ENCODE results near the gene PRLR. TPM values are rescaled to one million over a fixed set of nuclear protein-coding genes. Genes with fewer than 3 reads are reported as not detected.

PRLR gene
- total RNA-seq, 1 donor from 2014 or later = 0.93 TPM

DNA sequence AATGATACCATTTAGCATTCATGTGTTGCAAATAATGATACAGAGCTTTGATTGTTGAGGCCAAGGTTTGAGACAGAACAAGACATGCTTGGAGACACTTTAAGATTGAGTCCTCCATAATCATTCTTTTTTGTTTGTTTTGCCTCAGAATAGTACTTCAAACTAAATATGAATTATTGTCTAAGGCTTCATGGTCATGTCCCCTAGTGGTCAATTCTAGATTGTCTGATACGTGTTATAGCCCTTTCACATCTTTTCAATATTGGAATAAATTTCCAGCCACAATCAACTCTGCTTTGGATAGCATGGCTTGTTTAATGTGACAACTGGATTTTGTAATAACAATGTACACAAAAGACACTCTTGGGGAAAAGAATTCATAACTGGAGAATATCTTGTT lies 64.2 kb downstream of the PRLR start:
- no peaks in the 10 kb centered on the region for H3K36me3 Mint-ChIP-seq (ENCODE audit: low read depth, unreplicated experiment)

DNA sequence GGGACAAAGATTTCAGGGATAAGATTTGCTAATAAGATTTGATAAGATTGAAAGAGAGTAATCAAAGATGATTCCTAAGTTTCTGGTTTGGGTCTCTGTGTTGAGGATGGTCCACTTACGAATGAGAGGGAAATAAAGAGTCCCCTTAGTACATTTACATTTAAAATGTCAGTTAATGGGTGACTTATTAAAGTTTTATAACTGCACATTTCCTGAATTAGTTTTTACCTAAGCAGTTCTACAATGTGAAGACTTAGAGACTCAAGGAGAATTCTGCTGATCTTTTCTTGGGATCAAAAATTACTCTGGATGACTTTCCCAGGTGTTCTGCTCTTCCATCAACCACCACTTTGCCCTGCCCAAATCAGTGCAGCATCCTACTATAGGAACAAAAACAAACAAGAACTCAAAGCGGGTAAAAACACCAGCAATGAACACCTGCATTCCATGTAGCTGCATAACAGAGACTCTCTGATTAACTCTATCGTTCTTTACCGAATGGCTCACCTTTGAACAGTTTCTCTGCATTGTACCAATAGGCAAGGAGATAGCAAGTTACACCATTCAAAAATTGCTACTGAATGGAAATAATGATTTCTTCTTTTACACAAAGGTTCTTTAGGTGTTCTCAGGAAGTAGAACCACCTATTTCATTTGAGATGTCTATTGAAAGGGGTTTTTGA lies 65.3 kb downstream of the PRLR start:
- Histone ChIP-seq H3K9ac (ENCODE audit: low read length) (no peak overlapping the region), H3K9me3 (ENCODE audit: insufficient read depth, low read depth, low read length) (no peaks in the 10 kb centered on the region), H2AFZ (ENCODE audit: low read depth, low read length) (no peak overlapping the region), H3K27ac (ENCODE audit: low read depth, low read length) (no peak overlapping the region), H3K4me3 (ENCODE audit: insufficient read depth, low read depth, low read length) (no peak overlapping the region), H3K27me3 (ENCODE audit: insufficient read depth, low read length) (peaks cover 6% of the 10 kb centered on the region), H3K36me3 (ENCODE audit: insufficient read depth, low read length) (no peaks in the 10 kb centered on the region), H3K79me2 (ENCODE audit: insufficient read depth, low read length) (no peaks in the 10 kb centered on the region), H4K20me1 (ENCODE audit: insufficient read depth, low read length) (no peaks in the 10 kb centered on the region), H3K4me2 (ENCODE audit: low read length) (no peak overlapping the region), H3K4me1 (ENCODE audit: insufficient read depth, low read length) (no peaks in the 10 kb centered on the region)
- Mint-ChIP-seq H3K27ac (ENCODE audit: unreplicated experiment) (no peak overlapping the region), H3K4me3 (ENCODE audit: unreplicated experiment) (no peak overlapping the region), H3K9me3 (ENCODE audit: unreplicated experiment) (no peaks in the 10 kb centered on the region), H3K4me1 (ENCODE audit: low read depth, unreplicated experiment) (no peaks in the 10 kb centered on the region), H3K36me3 (ENCODE audit: low read depth, unreplicated experiment) (no peaks in the 10 kb centered on the region), H3K27me3 (ENCODE audit: low read depth, unreplicated experiment) (no peaks in the 10 kb centered on the region)
- no peak for TF ChIP-seq EZH2 (IDR thresholded peaks at IDR 0.05; ENCODE audit: insufficient read depth, low read length)
- TF ChIP-seq, protein P1, sequence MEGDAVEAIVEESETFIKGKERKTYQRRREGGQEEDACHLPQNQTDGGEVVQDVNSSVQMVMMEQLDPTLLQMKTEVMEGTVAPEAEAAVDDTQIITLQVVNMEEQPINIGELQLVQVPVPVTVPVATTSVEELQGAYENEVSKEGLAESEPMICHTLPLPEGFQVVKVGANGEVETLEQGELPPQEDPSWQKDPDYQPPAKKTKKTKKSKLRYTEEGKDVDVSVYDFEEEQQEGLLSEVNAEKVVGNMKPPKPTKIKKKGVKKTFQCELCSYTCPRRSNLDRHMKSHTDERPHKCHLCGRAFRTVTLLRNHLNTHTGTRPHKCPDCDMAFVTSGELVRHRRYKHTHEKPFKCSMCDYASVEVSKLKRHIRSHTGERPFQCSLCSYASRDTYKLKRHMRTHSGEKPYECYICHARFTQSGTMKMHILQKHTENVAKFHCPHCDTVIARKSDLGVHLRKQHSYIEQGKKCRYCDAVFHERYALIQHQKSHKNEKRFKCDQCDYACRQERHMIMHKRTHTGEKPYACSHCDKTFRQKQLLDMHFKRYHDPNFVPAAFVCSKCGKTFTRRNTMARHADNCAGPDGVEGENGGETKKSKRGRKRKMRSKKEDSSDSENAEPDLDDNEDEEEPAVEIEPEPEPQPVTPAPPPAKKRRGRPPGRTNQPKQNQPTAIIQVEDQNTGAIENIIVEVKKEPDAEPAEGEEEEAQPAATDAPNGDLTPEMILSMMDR (IDR thresholded peaks at IDR 0.05; ENCODE audit: insufficient read depth, low read depth, low read length) = no peak
- FAIRE-seq (no peak), DNase-seq (ENCODE audit: low read depth) (no peak)

More for the DNA sequence above, 64.2 kb downstream of the PRLR start:
- no peak overlapping the region for H3K4me3 Mint-ChIP-seq (ENCODE audit: unreplicated experiment)
- no peaks in the 10 kb centered on the region for H3K4me1 ChIP-seq (ENCODE audit: insufficient read depth, low read length)
- H3K36me3 ChIP-seq (ENCODE audit: insufficient read depth, low read length) = no peaks in the 10 kb centered on the region
- no peaks in the 10 kb centered on the region for H3K27me3 Mint-ChIP-seq (ENCODE audit: low read depth, unreplicated experiment)
- H3K27ac Mint-ChIP-seq (ENCODE audit: unreplicated experiment) = no peak overlapping the region
- H3K9me3 Mint-ChIP-seq (ENCODE audit: unreplicated experiment) = no peaks in the 10 kb centered on the region
- FAIRE-seq (no peak), DNase-seq (ENCODE audit: low read depth) (no peak)
- no peaks in the 10 kb centered on the region for H3K4me1 Mint-ChIP-seq (ENCODE audit: low read depth, unreplicated experiment)
- peaks cover 6% of the 10 kb centered on the region for H3K27me3 ChIP-seq (ENCODE audit: insufficient read depth, low read length)
- H2AFZ ChIP-seq (ENCODE audit: low read depth, low read length) = no peak overlapping the region
- no peaks in the 10 kb centered on the region for H4K20me1 ChIP-seq (ENCODE audit: insufficient read depth, low read length)
- no peak overlapping the region for H3K27ac ChIP-seq (ENCODE audit: low read depth, low read length)
- TF ChIP-seq EZH2 (IDR thresholded peaks at IDR 0.05; ENCODE audit: insufficient read depth, low read length) = no peak
- no peak overlapping the region for H3K4me3 ChIP-seq (ENCODE audit: insufficient read depth, low read depth, low read length)
- no peaks in the 10 kb centered on the region for H3K9me3 ChIP-seq (ENCODE audit: insufficient read depth, low read depth, low read length)
- no peak overlapping the region for H3K4me2 ChIP-seq (ENCODE audit: low read length)
- no peak overlapping the region for H3K9ac ChIP-seq (ENCODE audit: low read length)
- no peaks in the 10 kb centered on the region for H3K79me2 ChIP-seq (ENCODE audit: insufficient read depth, low read length)

GRCh38 chr5:35163710-35164033 lies 66.6 kb downstream of the PRLR start:
- Histone ChIP-seq H3K4me3 (ENCODE audit: insufficient read depth, low read depth, low read length) (no peak overlapping the region), H3K4me2 (ENCODE audit: low read length) (no peak overlapping the region), H3K79me2 (ENCODE audit: insufficient read depth, low read length) (no peaks in the 10 kb centered on the region), H3K27me3 (ENCODE audit: insufficient read depth, low read length) (peaks cover 3% of the 10 kb centered on the region), H3K27ac (ENCODE audit: low read depth, low read length) (no peak overlapping the region), H3K36me3 (ENCODE audit: insufficient read depth, low read length) (no peaks in the 10 kb centered on the region), H4K20me1 (ENCODE audit: insufficient read depth, low read length) (no peaks in the 10 kb centered on the region), H3K4me1 (ENCODE audit: insufficient read depth, low read length) (no peaks in the 10 kb centered on the region), H3K9ac (ENCODE audit: low read length) (no peak overlapping the region), H2AFZ (ENCODE audit: low read depth, low read length) (no peak overlapping the region), H3K9me3 (ENCODE audit: insufficient read depth, low read depth, low read length) (no peaks in the 10 kb centered on the region)
- no peak overlapping the region for H3K4me3 Mint-ChIP-seq (ENCODE audit: unreplicated experiment)
- H3K9me3 Mint-ChIP-seq (ENCODE audit: unreplicated experiment) = no peaks in the 10 kb centered on the region
- FAIRE-seq (no peak), DNase-seq (ENCODE audit: low read depth) (no peak)
- no peaks in the 10 kb centered on the region for H3K36me3 Mint-ChIP-seq (ENCODE audit: low read depth, unreplicated experiment)
- H3K27me3 Mint-ChIP-seq (ENCODE audit: low read depth, unreplicated experiment) = no peaks in the 10 kb centered on the region
- H3K27ac Mint-ChIP-seq (ENCODE audit: unreplicated experiment) = no peak overlapping the region
- H3K4me1 Mint-ChIP-seq (ENCODE audit: low read depth, unreplicated experiment) = peaks cover 6% of the 10 kb centered on the region
- TF ChIP-seq EZH2 (IDR thresholded peaks at IDR 0.05; ENCODE audit: insufficient read depth, low read length) = no peak
- TF ChIP-seq, protein P1 (IDR thresholded peaks at IDR 0.05; ENCODE audit: insufficient read depth, low read depth, low read length) = no peak

Measured in astrocyte (in vitro differentiated cells and primary cell).